DND-41 (cell line): ENCODE data around the gene TMEM219.

Experiments used
- EZH2 ChIP-seq: IDR thresholded peaks from 3 replicates; pipeline ENCODE4 v1.6.1; 2012; ENCODE audit warnings: borderline replicate concordance, low read depth, mild to moderate bottlenecking, moderate library complexity, low read length, inconsistent platforms; ENCODE audit not compliant: severe bottlenecking
- TF ChIP-seq, protein P1 (sequence below): IDR thresholded peaks from 2 replicates; pipeline ENCODE4 v1.5.1; 2012; ENCODE audit warnings: borderline replicate concordance, low read length, moderate library complexity, mild to moderate bottlenecking; ENCODE audit not compliant: poor library complexity, severe bottlenecking; ENCODE audit errors: extremely low read depth

DNA sequence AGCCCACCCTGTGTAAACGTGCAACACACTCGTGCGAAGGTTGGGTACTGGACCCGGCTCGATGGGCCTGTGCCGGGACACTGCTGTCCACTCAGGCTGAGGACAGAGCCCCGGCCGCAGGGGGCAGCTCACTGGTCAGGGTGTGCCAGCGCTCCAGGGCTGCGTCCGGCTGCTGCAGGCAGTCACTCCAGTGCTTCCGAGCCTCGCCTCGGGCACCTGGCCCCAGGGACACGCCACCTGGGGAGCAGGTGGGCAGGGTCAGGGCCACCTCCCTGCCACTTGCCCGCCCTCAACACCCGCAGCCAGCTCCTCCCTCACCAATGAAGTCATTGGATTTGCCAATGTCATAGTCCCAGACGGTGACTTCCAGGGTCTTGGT lies 44.2 kb downstream of the TMEM219 start:
- TF ChIP-seq, protein P1, sequence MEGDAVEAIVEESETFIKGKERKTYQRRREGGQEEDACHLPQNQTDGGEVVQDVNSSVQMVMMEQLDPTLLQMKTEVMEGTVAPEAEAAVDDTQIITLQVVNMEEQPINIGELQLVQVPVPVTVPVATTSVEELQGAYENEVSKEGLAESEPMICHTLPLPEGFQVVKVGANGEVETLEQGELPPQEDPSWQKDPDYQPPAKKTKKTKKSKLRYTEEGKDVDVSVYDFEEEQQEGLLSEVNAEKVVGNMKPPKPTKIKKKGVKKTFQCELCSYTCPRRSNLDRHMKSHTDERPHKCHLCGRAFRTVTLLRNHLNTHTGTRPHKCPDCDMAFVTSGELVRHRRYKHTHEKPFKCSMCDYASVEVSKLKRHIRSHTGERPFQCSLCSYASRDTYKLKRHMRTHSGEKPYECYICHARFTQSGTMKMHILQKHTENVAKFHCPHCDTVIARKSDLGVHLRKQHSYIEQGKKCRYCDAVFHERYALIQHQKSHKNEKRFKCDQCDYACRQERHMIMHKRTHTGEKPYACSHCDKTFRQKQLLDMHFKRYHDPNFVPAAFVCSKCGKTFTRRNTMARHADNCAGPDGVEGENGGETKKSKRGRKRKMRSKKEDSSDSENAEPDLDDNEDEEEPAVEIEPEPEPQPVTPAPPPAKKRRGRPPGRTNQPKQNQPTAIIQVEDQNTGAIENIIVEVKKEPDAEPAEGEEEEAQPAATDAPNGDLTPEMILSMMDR: no peak
- TF ChIP-seq EZH2: no peak
